Activated effector memory CD4-positive, alpha-beta T cell treated with anti-CD3 and anti-CD28 coated beads, Interleukin-2, amount 50 U/mL, for 16 hours (primary cell): ENCODE measurements around the gene ZNF740.
A peak's percentile ranks its signal among the peaks of the same experiment; 100 is the strongest.

Source experiments
- DNase-seq: peaks from one replicate; pipeline ENCODE4 v3.0.0-alpha.2; 2020

Gene ZNF740

GRCh38 chr12:53230108-53230845 is 49.8 kb downstream of the ZNF740 start:
- no peak for DNase-seq

GRCh38 chr12:53231671-53231920 is 51.1 kb downstream of the ZNF740 start:
- no peak for DNase-seq

DNA sequence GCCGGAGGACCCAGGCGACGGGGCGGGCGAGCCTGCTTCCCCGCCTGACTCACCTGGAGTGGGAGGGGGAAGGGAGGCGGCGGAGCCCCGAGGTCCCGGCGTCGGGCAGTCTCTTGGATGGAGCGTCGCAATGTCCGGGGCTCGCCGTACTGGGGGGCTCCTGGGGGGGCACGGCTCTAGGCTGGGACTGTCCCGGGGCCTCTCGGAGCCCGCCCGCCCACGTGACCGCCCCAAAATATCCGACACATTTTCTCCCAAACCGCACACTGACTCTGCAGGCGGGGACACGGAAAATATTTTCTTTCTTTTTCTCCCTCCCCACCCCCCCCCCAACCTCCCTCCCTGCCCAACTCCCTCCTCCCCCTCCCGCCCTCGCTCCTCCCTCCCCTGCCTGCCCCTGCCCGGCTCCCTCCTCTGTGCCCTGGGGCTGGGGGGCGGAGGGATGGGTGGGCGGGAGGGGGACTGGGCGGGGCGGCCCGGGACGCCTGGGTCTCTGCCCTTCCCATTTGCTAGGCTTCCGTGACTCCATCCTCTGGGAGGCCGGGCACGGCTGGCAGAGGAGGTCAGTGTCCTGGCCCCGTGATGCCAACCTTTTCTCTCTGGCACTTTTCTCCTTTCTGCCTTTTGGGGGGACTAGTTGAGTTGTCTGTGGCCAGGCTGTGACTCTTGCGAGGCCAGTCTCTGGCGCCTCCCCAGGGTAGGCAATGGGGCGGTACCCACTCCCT is 51.6 kb downstream of the ZNF740 start, which contains the start of gene RARG:
RARG (minus strand) TSS at position 289 of the 725 bp plus-strand sequence. CDS start 4,664 bp downstream, outside the sequence.
- DNase-seq, result peak; percentile 89

DNA sequence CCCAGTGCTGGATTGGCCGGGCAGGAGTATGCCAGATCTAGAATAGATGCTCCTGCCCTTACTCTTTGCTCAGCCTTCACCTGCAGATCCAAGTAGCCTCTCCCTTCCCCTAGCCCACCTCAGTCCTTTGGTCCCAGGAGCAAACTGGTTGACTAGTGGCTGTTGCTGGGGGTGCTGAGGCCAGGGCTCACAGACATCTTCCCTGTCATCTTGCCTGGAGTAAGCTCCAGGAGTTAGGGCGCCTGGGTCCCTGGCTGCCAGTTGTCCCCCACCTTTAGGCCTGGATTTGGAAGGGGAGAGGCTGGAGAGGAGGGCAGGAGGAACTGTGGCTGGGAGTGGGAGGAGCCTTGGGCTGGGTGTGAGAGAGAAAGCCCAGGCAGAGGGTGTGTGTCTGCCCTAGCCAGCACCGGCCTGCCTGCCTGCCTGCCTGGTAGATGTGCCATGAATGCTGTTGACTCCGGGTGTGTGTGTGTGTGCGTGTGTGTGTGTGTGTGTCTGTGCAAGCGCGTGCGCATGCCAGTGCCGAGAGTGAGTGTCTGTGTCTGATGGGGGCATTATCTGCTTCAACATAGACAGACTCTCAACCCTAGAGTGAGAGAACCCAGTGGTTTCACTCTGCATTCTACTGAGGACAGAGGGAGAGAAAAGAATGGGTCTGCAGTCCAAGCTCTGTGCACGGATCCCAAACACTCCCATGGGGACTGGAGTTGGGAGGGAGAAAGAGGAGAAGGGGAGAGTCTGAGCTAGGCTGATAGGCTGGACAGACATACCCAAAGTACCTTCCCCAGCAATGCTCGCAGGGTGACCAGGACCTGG is 52.3 kb downstream of the ZNF740 start:
- DNase-seq, result peak; percentile 78

DNA sequence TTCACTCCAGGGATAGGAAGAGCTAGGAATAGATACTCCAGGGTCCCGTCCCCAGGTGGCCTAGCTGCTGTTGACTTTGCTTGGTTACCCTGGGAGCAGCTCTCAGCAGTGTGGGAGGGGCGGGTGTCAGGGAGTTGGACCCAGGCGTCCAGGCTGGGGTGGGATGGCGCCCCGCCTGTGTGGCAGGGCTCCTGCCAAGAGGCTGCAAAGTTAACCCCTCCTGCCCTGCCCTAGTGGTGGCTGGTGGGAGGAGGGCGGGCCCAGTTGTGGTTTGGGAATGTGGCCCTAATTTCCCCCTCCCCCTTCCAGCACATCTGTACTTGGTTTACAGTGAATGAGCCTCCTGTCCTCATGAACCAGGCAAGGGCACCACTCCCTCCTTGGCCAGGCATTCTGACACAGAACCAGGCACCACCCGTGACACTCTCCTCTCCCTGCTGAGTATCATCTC is 53.2 kb downstream of the ZNF740 start:
- no peak for DNase-seq

DNA sequence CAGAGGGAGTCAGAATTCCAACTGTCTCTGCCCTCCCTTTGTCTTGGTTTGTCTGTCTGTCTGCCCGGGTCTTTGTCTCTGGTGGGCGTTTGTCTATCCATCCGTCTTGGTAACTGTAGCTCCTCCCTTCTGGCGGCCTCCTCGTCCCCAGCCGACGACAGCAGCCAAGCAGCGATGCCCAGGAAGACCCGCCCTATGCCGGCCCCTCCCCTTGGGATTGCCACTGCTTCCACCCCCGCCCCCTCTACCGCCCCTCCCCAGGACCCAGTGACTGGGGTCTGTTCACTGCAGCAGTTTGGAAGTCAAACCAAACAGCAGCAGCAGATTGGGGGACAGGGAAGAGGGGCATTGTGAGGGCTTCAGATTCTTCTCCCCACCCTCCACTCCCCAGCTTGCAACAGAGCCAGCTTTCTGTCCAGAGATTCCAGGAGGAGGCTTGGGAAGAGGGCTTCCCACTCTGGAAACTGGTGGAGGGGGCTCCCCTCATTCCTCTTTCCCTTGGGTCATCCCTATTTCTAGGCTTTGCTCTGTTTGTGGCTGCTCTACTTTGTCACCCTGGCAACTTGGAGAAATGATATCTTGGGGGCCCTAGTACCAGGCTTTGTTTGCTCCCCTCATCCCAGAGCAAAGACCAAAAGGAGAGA is 53.9 kb downstream of the ZNF740 start:
- DNase-seq, result no peak

- DNase-seq, result no peak
Measured at GRCh38 chr12:53235164-53235563, 54.6 kb downstream of the ZNF740 start.

DNA sequence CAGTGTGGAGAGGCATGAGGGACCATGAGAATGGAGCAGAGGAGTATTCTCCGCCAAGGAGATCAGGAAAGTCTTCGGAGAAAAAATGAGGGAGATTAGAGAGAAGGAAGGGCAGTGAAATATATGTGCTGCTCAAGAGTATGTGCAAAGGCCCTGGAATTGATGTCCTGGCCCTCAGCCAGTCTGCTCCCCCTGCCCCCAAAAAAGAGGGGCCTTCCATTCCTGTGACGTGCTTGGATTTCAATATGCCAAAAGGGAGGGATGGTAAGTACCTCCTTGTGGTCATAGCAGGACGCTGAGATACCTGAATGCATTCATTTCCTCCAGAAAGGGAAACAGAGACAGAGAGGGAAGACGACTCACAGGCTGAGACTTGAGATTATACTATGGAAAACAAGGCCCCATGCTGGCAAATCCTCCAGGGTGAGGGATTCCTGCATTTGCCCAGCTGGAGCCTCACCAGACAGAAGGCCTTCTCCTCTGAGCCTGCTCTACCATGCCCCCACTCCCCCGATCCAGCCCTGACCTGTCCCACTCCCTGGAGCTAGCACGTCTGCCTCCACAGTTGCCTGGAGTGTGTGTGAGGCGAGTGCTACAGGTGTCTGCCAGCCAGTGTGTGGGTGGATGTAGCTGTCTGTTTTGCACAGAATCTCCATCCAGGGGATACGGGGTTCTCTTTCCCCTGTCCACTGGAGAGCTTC is 55.4 kb downstream of the ZNF740 start:
- peak; percentile 74 for DNase-seq

GRCh38 chr12:53236443-53237111 is 56.1 kb downstream of the ZNF740 start:
- DNase-seq, result peak; percentile 88

DNA sequence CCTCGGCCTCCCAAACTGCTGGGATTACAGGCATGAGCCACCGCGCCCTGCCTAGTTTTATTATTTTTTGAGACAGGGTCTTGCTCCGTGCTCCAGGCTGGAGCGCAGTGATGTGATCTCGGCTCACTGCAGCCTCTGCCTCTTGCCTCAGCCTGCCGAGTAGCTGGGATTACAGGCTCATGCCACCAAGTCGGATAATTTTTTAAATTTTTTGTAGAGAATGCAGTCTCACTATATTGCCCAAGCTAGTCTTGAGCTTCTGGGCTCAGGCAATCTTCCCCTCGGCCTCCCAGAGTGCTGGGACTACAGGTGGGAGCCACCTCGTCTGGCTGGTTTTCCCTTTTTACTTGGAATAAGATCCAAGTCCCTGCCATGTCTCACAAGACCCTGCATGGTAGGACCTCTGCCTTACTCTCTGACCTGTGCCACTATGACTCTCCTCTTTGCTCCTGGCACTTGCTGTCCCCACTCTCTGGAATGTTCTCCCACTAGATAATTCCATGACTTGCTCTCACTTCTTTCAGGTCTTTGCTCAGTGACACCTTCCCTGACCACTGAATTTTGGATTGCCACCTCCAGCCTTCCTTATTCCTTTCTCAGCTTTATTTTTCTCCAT is 59.2 kb downstream of the ZNF740 start:
- no peak for DNase-seq

DNA sequence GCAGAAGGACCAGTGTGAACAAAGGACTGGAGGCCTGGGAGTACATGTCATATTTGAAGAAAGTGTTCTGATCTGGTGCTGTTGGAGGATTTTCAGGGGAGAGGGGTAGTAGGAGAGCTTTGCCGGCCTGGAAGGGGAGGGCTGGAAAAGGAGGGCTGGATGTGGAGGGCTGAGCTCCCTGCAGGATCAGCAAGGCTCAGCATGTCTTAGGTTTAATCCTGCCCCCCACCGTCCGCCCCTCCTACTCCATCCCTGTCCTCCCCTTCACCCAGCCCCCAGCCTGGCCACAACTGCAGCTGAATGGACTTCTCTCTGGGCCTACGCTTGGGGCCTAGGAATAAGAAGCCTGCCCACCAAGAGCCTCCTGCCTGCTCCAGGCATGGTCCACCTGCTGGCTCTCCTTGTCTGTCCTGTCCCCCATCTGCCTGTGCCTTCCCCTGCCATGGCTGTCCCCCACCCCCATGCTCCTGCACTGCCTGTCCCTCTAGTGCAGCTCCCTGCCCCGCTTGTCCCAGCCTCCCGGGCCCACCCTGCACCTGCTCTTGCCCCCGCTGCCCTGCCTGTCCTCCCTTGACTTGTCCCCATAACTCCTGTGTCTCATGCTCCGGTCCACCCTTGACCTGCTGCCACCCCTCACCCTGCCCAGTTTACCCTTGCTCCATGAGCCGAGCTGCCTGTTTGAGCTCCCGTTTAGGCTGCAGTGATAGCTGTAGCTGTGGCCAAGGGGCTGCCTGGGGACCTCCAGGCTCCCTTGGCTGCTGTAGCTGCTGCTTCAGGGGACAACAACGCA is 61.3 kb downstream of the ZNF740 start:
- no peak for DNase-seq

- DNase-seq, result no peak
Measured at GRCh38 chr12:53244337-53244736, 63.8 kb downstream of the ZNF740 start.
